Stimulated activated CD8-positive, alpha-beta memory T cell treated with anti-CD3 and anti-CD28 coated beads, Interleukin-15, amount 100 ng/mL, for 48 hours (primary cell): Measurements from ENCODE around the gene NPY.

Experiments
- DNase-seq, 2 donors: peaks; one replicate each; pipeline ENCODE4 v3.0.0-alpha.2; 2020; ENCODE audit warnings: low read depth in 2 of 2

The NPY gene

DNA sequence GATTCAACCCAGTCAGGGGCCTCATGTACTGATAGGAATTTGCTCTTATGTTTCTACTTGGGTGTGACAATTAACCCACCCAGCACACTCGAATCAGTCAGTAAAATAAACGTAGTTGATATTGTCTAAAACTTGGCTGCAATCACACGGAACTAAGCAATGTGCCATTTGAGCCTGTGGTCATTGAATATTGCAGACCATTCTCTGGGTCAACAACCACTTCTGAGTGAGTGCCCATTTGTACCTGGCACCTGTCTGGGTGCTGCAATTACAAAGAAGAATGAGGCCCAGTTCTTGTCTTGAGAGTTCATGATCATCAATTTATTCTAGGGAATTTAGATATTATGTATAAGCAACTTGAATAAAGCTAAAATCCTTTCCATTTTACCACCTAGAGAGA, 29.8 kb downstream of the NPY start:
- DNase-seq, result no peak

GRCh38 chr7:24316340-24316739, 32.4 kb downstream of the NPY start:
- no peak for DNase-seq

DNA sequence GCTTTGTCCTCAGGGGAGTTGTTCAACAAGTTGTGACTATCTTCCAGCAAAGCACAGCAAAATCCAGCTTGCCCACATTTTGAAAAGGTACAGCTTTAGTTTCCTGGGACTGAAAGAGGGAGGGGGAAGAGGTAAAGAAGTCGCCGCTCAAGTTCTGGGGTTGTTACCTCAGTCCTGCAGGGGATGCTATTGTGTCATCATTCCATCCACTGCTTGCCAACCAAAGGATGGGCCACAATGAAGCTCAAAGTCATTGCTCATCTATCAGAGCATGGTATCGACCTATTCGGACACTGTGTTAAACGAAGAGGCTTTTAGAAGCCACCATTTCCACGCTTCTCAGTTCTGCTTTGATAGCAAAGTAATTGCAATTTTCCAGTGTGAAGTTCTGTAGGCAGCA, 34.3 kb downstream of the NPY start:
- DNase-seq, result no peak

- no peak for DNase-seq
These were observed 35.2 kb downstream of the NPY start for GRCh38 chr7:24319209-24319608.

DNA sequence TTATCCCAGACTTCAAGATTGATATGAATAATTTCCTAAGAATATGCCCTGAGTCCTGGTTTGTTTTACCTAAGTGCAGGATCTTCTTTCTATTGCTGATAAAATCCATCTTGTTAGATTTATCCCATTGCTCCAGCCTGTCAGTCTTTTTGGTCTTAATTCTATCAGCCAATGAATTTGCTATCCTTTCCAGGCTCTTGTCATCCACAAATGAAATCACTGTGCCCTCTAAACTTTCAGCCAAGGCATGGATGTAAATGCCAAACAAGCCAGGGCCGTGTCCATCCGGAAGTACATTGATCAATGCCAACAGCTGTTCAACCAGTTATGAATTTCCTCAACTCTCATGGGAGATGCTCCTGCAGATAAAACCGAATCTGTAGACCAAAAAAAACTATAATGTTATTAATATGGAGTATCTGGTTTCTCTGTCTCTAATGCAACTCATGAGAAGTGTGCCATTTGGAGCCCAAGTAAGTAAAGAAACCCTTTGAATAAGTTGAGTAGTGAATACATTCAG, 40.0 kb downstream of the NPY start:
- no peak for DNase-seq

DNA sequence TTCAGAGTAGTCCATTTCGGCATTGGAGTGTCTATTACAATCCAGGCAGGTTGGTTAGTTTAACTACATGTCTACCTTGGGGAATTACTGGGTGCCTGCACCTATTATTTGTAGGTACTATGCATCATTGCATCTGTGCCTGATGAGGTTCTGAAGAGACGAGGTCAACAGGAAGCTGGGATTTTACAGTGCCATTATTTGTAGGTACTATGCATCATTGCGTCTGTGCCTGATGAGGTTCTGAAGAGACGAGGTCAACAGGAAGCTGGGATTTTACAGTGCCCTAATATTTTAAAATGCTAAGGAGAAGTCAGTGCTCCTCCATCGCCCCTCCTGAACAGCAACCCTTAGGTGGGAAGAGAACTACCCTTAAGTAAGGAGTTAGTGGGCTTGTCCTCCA, 41.7 kb downstream of the NPY start:
- no peak for DNase-seq

- no peak for DNase-seq
These were observed 44.1 kb downstream of the NPY start for GRCh38 chr7:24328050-24328449.

- no peak for DNase-seq
These were observed 44.9 kb downstream of the NPY start for GRCh38 chr7:24328894-24329293.

GRCh38 chr7:24334012-24334411, 50.0 kb downstream of the NPY start:
- no peak for DNase-seq

GRCh38 chr7:24334627-24335026, 50.6 kb downstream of the NPY start:
- DNase-seq, result no peak

DNA sequence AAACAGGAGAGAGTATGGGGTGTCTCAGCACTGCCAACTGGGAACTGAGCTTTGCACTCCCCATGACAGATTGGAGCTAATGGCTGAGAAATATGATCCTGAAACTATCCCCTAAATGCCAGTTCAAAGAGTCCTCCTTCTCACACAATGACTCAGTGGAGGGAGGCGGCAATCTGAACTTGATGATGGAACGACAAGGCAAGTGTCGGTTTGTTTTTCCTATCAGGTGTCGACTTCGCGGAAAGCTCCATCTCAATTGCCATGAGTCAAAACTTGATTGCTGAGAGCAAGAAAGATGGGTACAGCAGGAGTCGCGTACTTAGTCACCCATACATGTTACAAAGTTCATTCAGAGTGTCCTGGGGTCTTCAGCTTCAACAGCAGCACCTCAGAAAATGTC, 52.5 kb downstream of the NPY start:
- DNase-seq, result peak in 1 of 2 donors; percentile 9

DNA sequence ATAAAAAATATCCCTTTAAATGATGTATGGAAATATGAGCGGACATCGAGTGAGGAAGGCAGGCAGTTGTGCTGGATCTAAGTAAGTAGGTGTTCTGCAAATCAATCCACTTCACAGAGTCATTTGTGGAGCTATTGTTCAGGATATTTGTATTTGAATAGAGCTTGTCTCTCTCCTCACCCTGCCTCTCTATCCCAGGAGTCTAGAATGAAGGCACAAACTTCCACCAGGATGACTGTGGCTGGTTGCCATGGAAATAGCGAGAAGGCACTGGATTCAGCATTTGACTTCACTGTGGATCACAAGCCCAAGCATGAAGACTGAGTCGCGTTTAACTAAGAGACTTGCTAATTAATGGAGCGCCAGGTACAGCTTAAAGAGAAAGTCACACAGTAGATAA, 53.2 kb downstream of the NPY start:
- no peak for DNase-seq

GRCh38 chr7:24339575-24339974, 55.6 kb downstream of the NPY start:
- DNase-seq, result no peak

DNA sequence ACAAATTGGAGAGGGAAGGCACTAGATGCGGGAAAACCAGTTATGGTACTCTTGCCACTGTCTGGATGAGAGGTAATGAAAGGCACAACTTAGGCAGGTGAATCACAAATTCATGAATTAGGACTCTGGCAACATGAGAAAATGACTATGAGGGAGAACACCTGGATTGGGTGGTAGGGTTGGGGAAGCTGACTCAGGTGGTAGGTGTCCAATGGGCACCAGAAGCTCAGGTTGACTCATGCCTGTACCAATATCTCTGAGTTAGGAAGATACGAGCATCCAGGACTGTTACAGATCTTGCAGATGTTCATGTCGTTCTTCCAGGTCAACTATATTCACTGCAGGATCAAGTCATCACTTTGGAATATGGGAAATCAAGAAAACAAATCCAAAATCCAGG, 56.7 kb downstream of the NPY start:
- no peak for DNase-seq
